K562 (cell line): ENCODE results near the gene HPD. TPM values are rescaled to one million over a fixed set of nuclear protein-coding genes. Genes with fewer than 3 reads are reported as not detected.

Source experiments
- ATF7 ChIP-seq: fragments of 450-650 bp; IDR thresholded peaks from 2 replicates; pipeline ENCODE4 v1.7.1; 2014; ENCODE audit warnings: mild to moderate bottlenecking, moderate library complexity
- E2F5 ChIP-seq: sonication (generic); formaldehyde crosslinking; IDR thresholded peaks from 2 replicates; pipeline ENCODE4 v1.8.0; 2022; ENCODE audit warnings: mild to moderate bottlenecking, missing genetic modification reagents
- E2F6 ChIP-seq, 2 experiments: IDR thresholded peaks; 2 replicates each; pipeline ENCODE4 v1.6.1; 2011; ENCODE audit warnings: borderline replicate concordance in 1 of 2, control low read depth in 1 of 2, low read depth in 1 of 2, low read length in 1 of 2, mild to moderate bottlenecking in 1 of 2, mixed read lengths in 1 of 2, moderate library complexity in 1 of 2; ENCODE audit not compliant: insufficient read depth in 1 of 2, insufficient read length in 1 of 2, poor library complexity in 1 of 2, severe bottlenecking in 1 of 2; ENCODE audit errors: extremely low read depth in 1 of 2
- EGR1 ChIP-seq: fragments of 450-650 bp; conservative IDR thresholded peaks from 2 replicates; pipeline ENCODE4 v1.6.1; 2017; ENCODE audit warnings: mild to moderate bottlenecking
- ESRRB ChIP-seq: fragments of 250-450 bp; sonication (Bioruptor Pico); IDR thresholded peaks from 2 replicates; pipeline ENCODE4 v1.5.0; 2020; ENCODE audit warnings: mild to moderate bottlenecking, moderate library complexity, borderline replicate concordance
- ETS2 ChIP-seq: IDR thresholded peaks from 2 replicates; pipeline ENCODE4 v1.6.1; 2016; ENCODE audit warnings: borderline replicate concordance, missing genetic modification characterization, mild to moderate bottlenecking, moderate library complexity, missing compliant biosample characterization; ENCODE audit not compliant: poor library complexity, severe bottlenecking
- ETV5 ChIP-seq: sonication (generic); formaldehyde crosslinking; IDR thresholded peaks from 2 replicates; pipeline ENCODE4 v1.4.0; 2020; ENCODE audit warnings: low read depth, mild to moderate bottlenecking, missing genetic modification reagents
- MAFG ChIP-seq: fragments of 450-650 bp; conservative IDR thresholded peaks from 2 replicates; pipeline ENCODE4 v1.6.1; 2016; ENCODE audit warnings: missing genetic modification characterization, missing compliant biosample characterization
- MTA3 ChIP-seq: fragments of 450-650 bp; formaldehyde crosslinking; IDR thresholded peaks from 2 replicates; pipeline ENCODE4 v1.6.1; 2017; ENCODE audit warnings: mild to moderate bottlenecking, borderline replicate concordance
- PTRF ChIP-seq: fragments of 450-650 bp; IDR thresholded peaks from 2 replicates; pipeline ENCODE4 v1.6.1; 2016; ENCODE audit warnings: mild to moderate bottlenecking, missing genetic modification characterization, missing compliant biosample characterization
- TEAD4 ChIP-seq, 2 experiments: sonication (generic) in 1 of 2; formaldehyde crosslinking in 1 of 2; IDR thresholded peaks; 2 replicates each; pipeline versions ENCODE4 v1.6.1 to v1.8.0; 2012 to 2022; ENCODE audit warnings: borderline replicate concordance in 1 of 2, inconsistent platforms in 1 of 2, low read length in 1 of 2, mild to moderate bottlenecking in 1 of 2, missing genetic modification reagents in 1 of 2
- XRCC4 ChIP-seq: IDR thresholded peaks from one replicate; pipeline ENCODE4 v1.6.1; 2011; ENCODE audit not compliant: insufficient read depth, insufficient read length; ENCODE audit errors: extremely low read depth
- ZNF124 ChIP-seq: sonication (generic); formaldehyde crosslinking; IDR thresholded peaks from 2 replicates; pipeline ENCODE4 v1.8.1; 2022; ENCODE audit warnings: missing genetic modification reagents
- ZNF592 ChIP-seq: fragments of 450-650 bp; IDR thresholded peaks from 2 replicates; pipeline ENCODE4 v1.6.1; 2017; ENCODE audit warnings: antibody characterized with exemption, mild to moderate bottlenecking
- polyA plus RNA-seq, 8 experiments: library from polyadenylated mRNA; depleted of rRNA in 4 of 8; stranded (reverse) in 5 of 8; unstranded in 3 of 8; fragments of >200 nt; fragmentation: Nextera tagmentation in 2 of 8; fragmentation: Illumina TruSeq in 1 of 8; extraction: Ambion mirVana in 2 of 8; extraction: Trizol in 1 of 8; gene quantifications; 2 replicates each; pipeline versions ENCODE4 v1.2.1 to v1.2.3, GENCODE V29; 2011 to 2014; ENCODE audit warnings: inconsistent platforms in 1 of 8, missing spikeins in 1 of 8
- total RNA-seq, 7 experiments: library from RNA; depleted of rRNA in 6 of 7; stranded (reverse); fragments of >200 nt in 6 of 7; fragmentation: Illumina TruSeq in 2 of 7; extraction: Trizol in 2 of 7; gene quantifications; 2 replicates each; pipeline versions ENCODE4 v1.2.1 to v1.2.3, GENCODE V29; 2011 to 2021; ENCODE audit warnings: low replicate concordance in 1 of 7
- TF ChIP-seq, protein P1 (sequence below): fragments of 250-450 bp; sonication (Bioruptor Pico); IDR thresholded peaks from 2 replicates; pipeline ENCODE4 v1.5.0; 2021; ENCODE audit warnings: mild to moderate bottlenecking, borderline replicate concordance
- TF ChIP-seq, protein P2 (sequence below): fragments of 250-450 bp; sonication (Bioruptor Pico); IDR thresholded peaks from 2 replicates; pipeline ENCODE4 v1.5.0; 2021

The HPD gene
- total and polyA plus RNA-seq, 9 of the 15 experiments (the other 6 are each of a cell fraction or from before 2014, with no cell fraction given) = 0.06 to 0.29 (median 0.07) TPM; not detected in 4

- no peak for TF ChIP-seq ESRRB (CRISPR knock-in tag)
- no peak for TF ChIP-seq ETS2 (tag)
- TF ChIP-seq, protein P1, sequence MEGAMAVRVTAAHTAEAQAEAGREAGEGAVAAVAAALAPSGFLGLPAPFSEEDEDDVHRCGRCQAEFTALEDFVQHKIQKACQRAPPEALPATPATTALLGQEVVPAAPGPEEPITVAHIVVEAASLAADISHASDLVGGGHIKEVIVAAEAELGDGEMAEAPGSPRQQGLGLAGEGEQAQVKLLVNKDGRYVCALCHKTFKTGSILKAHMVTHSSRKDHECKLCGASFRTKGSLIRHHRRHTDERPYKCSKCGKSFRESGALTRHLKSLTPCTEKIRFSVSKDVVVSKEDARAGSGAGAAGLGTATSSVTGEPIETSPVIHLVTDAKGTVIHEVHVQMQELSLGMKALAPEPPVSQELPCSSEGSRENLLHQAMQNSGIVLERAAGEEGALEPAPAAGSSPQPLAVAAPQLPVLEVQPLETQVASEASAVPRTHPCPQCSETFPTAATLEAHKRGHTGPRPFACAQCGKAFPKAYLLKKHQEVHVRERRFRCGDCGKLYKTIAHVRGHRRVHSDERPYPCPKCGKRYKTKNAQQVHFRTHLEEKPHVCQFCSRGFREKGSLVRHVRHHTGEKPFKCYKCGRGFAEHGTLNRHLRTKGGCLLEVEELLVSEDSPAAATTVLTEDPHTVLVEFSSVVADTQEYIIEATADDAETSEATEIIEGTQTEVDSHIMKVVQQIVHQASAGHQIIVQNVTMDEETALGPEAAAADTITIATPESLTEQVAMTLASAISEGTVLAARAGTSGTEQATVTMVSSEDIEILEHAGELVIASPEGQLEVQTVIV (CRISPR knock-in tag) = no peak
- no peak for TF ChIP-seq PTRF
- peak; percentile 92 for TF ChIP-seq ZNF592
- 0 out of 2 replicates have a peak, but pooled peaks have one; percentile 31 for TF ChIP-seq EGR1
- TF ChIP-seq ETV5 (CRISPR knock-in tag) = peak; percentile 99
- no peak for TF ChIP-seq TEAD4 (IDR thresholded peaks at IDR 0.05; ENCODE audit: low read length)
- no peak for TF ChIP-seq TEAD4 (CRISPR knock-in tag; IDR thresholded peaks at IDR 0.05; ENCODE audit: borderline replicate concordance)
- TF ChIP-seq MAFG (tag) = no peak
- peak; percentile 92 to 93 for TF ChIP-seq E2F6 (IDR thresholded peaks at IDR 0.05; ENCODE audit: borderline replicate concordance in 1 of 2, extremely low read depth in 1 of 2, insufficient read depth in 1 of 2, insufficient read length in 1 of 2, low read depth in 1 of 2, low read length in 1 of 2, poor library complexity in 1 of 2, severe bottlenecking in 1 of 2)
- TF ChIP-seq ATF7 = peak; percentile 76
- TF ChIP-seq, protein P2, sequence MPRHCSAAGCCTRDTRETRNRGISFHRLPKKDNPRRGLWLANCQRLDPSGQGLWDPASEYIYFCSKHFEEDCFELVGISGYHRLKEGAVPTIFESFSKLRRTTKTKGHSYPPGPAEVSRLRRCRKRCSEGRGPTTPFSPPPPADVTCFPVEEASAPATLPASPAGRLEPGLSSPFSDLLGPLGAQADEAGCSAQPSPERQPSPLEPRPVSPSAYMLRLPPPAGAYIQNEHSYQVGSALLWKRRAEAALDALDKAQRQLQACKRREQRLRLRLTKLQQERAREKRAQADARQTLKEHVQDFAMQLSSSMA (CRISPR knock-in tag) = no peak
- TF ChIP-seq E2F5 = no peak
- no peak for TF ChIP-seq ZNF124
- no peak for TF ChIP-seq XRCC4
- TF ChIP-seq MTA3 = peak; percentile 90
Measured at GRCh38 chr12:121793838-121794533, 64.7 kb downstream of the HPD start (continued).
